K562 (cell line): ENCODE measurements around the gene ADD1. TPM values are rescaled to one million over a fixed set of nuclear protein-coding genes. Genes with fewer than 3 reads are reported as not detected.
A peak's percentile ranks its signal among the peaks of the same experiment; 100 is the strongest.

ENCODE experiments used
- ATAC-seq: fragments of 200-7000 bp; cut with Tn5 transposase; 3 replicates; pipeline ENCODE4 v1.9.1; 2020; ENCODE audit warnings: moderate library complexity
- BruUV-seq: library from RNA; stranded (reverse); fragments of 400-500 nt; replicated peaks from 2 replicates; lab custom pipeline; 2021; lab: Mats Ljungman, UMichigan
- CTCF ChIA-PET: fragments of 300-600 bp; formaldehyde crosslinking; extraction: SDS; loops from one replicate; lab custom pipeline; 2021; ENCODE audit warnings: low intra/inter-chr PET ratio; lab: Yijun Ruan, JAX
- POLR2A ChIA-PET: fragments of 300-600, 350-650 bp; sonication (Branson Sonifier 250); formaldehyde crosslinking; extraction: SDS; loops from one replicate; lab custom pipeline; 2021; ENCODE audit warnings: antibody characterized with exemption, inconsistent platforms; lab: Yijun Ruan, JAX
- DNase-seq, 4 experiments: peaks; one replicate each; pipeline versions ENCODE4 v3.0.0 to v3.0.0-alpha.2; 2011 to 2018; ENCODE audit warnings: low spot score in 3 of 4, mixed read lengths in 3 of 4; ENCODE audit errors: extremely low read depth in 1 of 4
- FAIRE-seq: peaks from 2 replicates; lab custom pipeline; 2011; peaks lifted over from hg19 to GRCh38; lab: Jason Lieb, UNC
- H2AFZ ChIP-seq: 2 replicates; pipeline ENCODE4 v1.6.0; 2011; ENCODE audit warnings: low read depth, low read length, control low read depth, inconsistent platforms
- H3K27ac ChIP-seq: fragments of 200-600 bp; 3 replicates; pipeline ENCODE4 v1.8.0; 2011; ENCODE audit warnings: low read depth, mild to moderate bottlenecking, control low read depth, inconsistent platforms, low read length, moderate library complexity, mixed read lengths; ENCODE audit errors: extremely low read depth
- H3K27me3 ChIP-seq, 2 experiments: fragments of 300-600 bp in 1 of 2; 2 replicates in 1 of 2; 3 replicates in 1 of 2; pipeline versions ENCODE4 v1.6.0 to v1.8.0; 2011; ENCODE audit warnings: inconsistent platforms in 2 of 2, low read length in 2 of 2, mild to moderate bottlenecking in 1 of 2, mixed read lengths in 1 of 2, moderate library complexity in 1 of 2; ENCODE audit not compliant: control insufficient read depth in 2 of 2, insufficient read depth in 2 of 2
- H3K36me3 ChIP-seq: fragments of 300-600 bp; 3 replicates; pipeline ENCODE4 v1.8.0; 2011; ENCODE audit warnings: mild to moderate bottlenecking, low read length, inconsistent platforms; ENCODE audit not compliant: control insufficient read depth, insufficient read depth
- H3K4me1 ChIP-seq, 2 experiments: fragments of 200-600 bp in 1 of 2; replicated peaks in 1 of 2; 2 replicates in 1 of 2; 3 replicates in 1 of 2; pipeline versions ENCODE4 v1.5.1 to v1.8.0; 2011; ENCODE audit warnings: inconsistent platforms in 2 of 2, low read length in 2 of 2, mild to moderate bottlenecking in 1 of 2, mixed read lengths in 1 of 2, moderate library complexity in 1 of 2; ENCODE audit not compliant: control insufficient read depth in 2 of 2, insufficient read depth in 2 of 2
- H3K4me2 ChIP-seq: 2 replicates; pipeline ENCODE4 v1.6.1; 2011; ENCODE audit warnings: low read length, control low read depth, inconsistent platforms, mixed read lengths; ENCODE audit not compliant: insufficient read depth
- H3K4me3 ChIP-seq: fragments of 200-600 bp; sonication (generic), shearing (Covaris generic); 2 replicates; pipeline ENCODE4 v1.5.1; 2016; ENCODE audit warnings: control low read depth, inconsistent platforms
- H3K79me2 ChIP-seq: fragments of 200-600 bp; 3 replicates; pipeline ENCODE4 v1.8.0; 2011; ENCODE audit warnings: low read length, inconsistent platforms; ENCODE audit not compliant: control insufficient read depth, insufficient read depth
- H3K9ac ChIP-seq, 2 experiments: 2 replicates each; pipeline versions ENCODE4 v1.6.0 to v1.6.1; 2011; ENCODE audit warnings: low read depth in 2 of 2, low read length in 2 of 2, control low read depth in 1 of 2, inconsistent platforms in 1 of 2, mild to moderate bottlenecking in 1 of 2, mixed read lengths in 1 of 2; ENCODE audit not compliant: insufficient read depth in 1 of 2
- H3K9me1 ChIP-seq: one replicate; pipeline ENCODE4 v1.6.0; 2011; ENCODE audit warnings: inconsistent platforms, mild to moderate bottlenecking, low read length, moderate library complexity; ENCODE audit not compliant: control insufficient read depth, insufficient read depth
- H3K9me3 ChIP-seq: replicated peaks from 2 replicates; pipeline ENCODE4 v1.5.1; 2011; ENCODE audit warnings: low read depth, low read length, inconsistent platforms; ENCODE audit not compliant: control insufficient read depth, insufficient read depth
- H4K20me1 ChIP-seq: replicated peaks from 2 replicates; pipeline ENCODE4 v1.6.1; 2011; ENCODE audit warnings: low read length, inconsistent platforms, mixed read lengths; ENCODE audit not compliant: control insufficient read depth, insufficient read depth
- DIDO1 ChIP-seq: fragments of 450-650 bp; IDR thresholded peaks from 2 replicates; pipeline ENCODE4 v1.6.1; 2016; ENCODE audit warnings: low read depth, missing biosample characterization, missing genetic modification characterization
- DNMT1 ChIP-seq: fragments of 450-650 bp; IDR thresholded peaks from 2 replicates; pipeline ENCODE4 v1.6.1; 2016; ENCODE audit warnings: antibody characterized with exemption, mild to moderate bottlenecking
- FIP1L1 ChIP-seq: fragments of 200-400 bp; formaldehyde crosslinking; IDR thresholded peaks from 2 replicates; pipeline ENCODE4 v1.6.1; 2018; ENCODE audit warnings: mild to moderate bottlenecking, low read depth, low read length; ENCODE audit not compliant: poor library complexity, severe bottlenecking
- KDM2B ChIP-seq: fragments of 250-450 bp; sonication (Bioruptor Pico); IDR thresholded peaks from 2 replicates; pipeline ENCODE4 v1.8.0; 2021; ENCODE audit warnings: mild to moderate bottlenecking, moderate library complexity
- POLR2G ChIP-seq: fragments of 200-400 bp; formaldehyde crosslinking; IDR thresholded peaks from 2 replicates; pipeline ENCODE4 v1.6.1; 2017; ENCODE audit warnings: low read depth, mild to moderate bottlenecking, antibody characterized with exemption, low read length, moderate library complexity
- TEAD1 ChIP-seq, 2 experiments: fragments of 450-650 bp in 1 of 2; sonication (generic) in 1 of 2; formaldehyde crosslinking; IDR thresholded peaks; 2 replicates each; pipeline versions ENCODE4 v1.4.0 to v1.8.0; 2020 to 2022; ENCODE audit warnings: mild to moderate bottlenecking in 2 of 2, missing genetic modification reagents in 1 of 2
- ZNF121 ChIP-seq: sonication (generic); formaldehyde crosslinking; conservative IDR thresholded peaks from 2 replicates; pipeline ENCODE4 v1.8.0; 2022; ENCODE audit warnings: missing genetic modification reagents
- WGBS: fragments of 100-300 bp; shearing (Covaris generic); methylation state at CpG from one replicate; pipeline ENCODE4 v1.1.6; 2016; ENCODE audit warnings: low coverage, mixed read lengths; ENCODE audit not compliant: insufficient coverage; ENCODE audit errors: missing lambda C conversion rate; 5-methylcytosine and 5-hydroxymethylcytosine counted together
- in situ Hi-C: fragments of 300-500 bp; cut with MboI; formaldehyde crosslinking; loops from 4 replicates; pipeline ENCODE4 v1.15.0; 2018; ENCODE audit warnings: inconsistent platforms, mixed read lengths
- intact Hi-C: fragments of 100-400 bp; cut with micrococcal nuclease; formaldehyde crosslinking; loops from 2 replicates; pipeline ENCODE4 v1.14.2; 2022
- polyA plus RNA-seq, 8 experiments: library from polyadenylated mRNA; depleted of rRNA in 4 of 8; stranded (reverse) in 5 of 8; unstranded in 3 of 8; fragments of >200 nt; fragmentation: Nextera tagmentation in 2 of 8; fragmentation: Illumina TruSeq in 1 of 8; extraction: Ambion mirVana in 2 of 8; extraction: Trizol in 1 of 8; gene quantifications; 2 replicates each; pipeline versions ENCODE4 v1.2.1 to v1.2.3, GENCODE V29; 2011 to 2014; ENCODE audit warnings: inconsistent platforms in 1 of 8, missing spikeins in 1 of 8
- total RNA-seq, 7 experiments: library from RNA; depleted of rRNA in 6 of 7; stranded (reverse); fragments of >200 nt in 6 of 7; fragmentation: Illumina TruSeq in 2 of 7; extraction: Trizol in 2 of 7; gene quantifications; 2 replicates each; pipeline versions ENCODE4 v1.2.1 to v1.2.3, GENCODE V29; 2011 to 2021; ENCODE audit warnings: low replicate concordance in 1 of 7
- TF ChIP-seq, protein P1 (sequence below): fragments of 250-450 bp; sonication (Bioruptor Pico); IDR thresholded peaks from 2 replicates; pipeline ENCODE4 v1.9.0; 2021; ENCODE audit warnings: mild to moderate bottlenecking

The ADD1 gene
- total and polyA plus RNA-seq, 9 of the 15 experiments (the other 6 are each of a cell fraction or from before 2014, with no cell fraction given), result 17.5 to 153 (median 74.0) TPM

DNA sequence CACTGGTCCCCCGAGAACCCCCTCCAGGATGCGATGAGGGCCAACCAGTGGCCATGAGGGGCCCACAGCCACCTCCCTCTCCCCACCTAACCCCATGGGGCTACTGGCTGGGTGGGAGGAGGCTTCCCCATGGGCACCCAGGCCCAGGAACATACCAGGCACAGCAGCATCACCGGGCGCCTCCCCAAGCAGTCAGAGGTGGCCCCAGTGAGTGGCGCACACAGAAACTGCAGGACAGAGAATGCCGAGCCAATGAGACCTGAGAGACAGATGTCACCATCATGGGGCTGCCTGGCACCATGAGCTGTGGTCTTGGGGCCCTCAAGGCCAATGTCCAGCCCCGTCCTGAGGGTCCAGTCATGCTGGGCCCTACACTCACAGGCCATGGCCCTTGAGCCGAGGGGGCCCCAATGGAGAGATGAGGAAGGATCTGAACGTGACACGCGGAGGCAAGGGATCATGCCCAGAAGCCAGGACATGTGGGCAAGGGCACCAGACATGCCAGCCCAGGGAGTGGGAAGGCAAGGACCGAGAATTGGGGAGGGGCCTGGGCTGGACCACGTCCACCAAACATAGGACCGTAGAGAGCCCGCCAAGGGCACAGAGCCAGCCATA, 89.4 kb downstream of the ADD1 start:
- peaks cover 63% of the 10 kb centered on the region; the same call in 2 of the 3 replicates for H3K36me3 ChIP-seq
- H3K9me1 ChIP-seq, result no peaks in the 10 kb centered on the region
- POLR2A ChIA-PET, result no interaction called here
- H4K20me1 ChIP-seq, result peaks cover 18% of the 10 kb centered on the region; the same call in 1 of the 2 replicates
- peak overlapping the region; percentile 12; the same call in 1 of the 2 replicates for H3K4me2 ChIP-seq
- H3K4me1 ChIP-seq, result peaks cover 17 to 67% of the 10 kb centered on the region in 2 experiments; a peak in 4 of 5 replicates
- H3K79me2 ChIP-seq, result peaks cover 28% of the 10 kb centered on the region; the same call in 2 of the 3 replicates
- no peaks in the 10 kb centered on the region for H3K27me3 ChIP-seq
- WGBS, result 95% methylated on average over 11 of the region's 15 CpGs
- H3K4me3 ChIP-seq, result peak overlapping the region; percentile 56; the same call in 1 of the 2 replicates
- intact Hi-C loops, result no loop called here
- H2AFZ ChIP-seq, result no peak overlapping the region
- TF ChIP-seq DIDO1 (tag), result no peak
- TF ChIP-seq KDM2B (CRISPR knock-in tag), result no peak
- no peak for TF ChIP-seq ZNF121
- no peak for TF ChIP-seq DNMT1
- TF ChIP-seq, protein P1, sequence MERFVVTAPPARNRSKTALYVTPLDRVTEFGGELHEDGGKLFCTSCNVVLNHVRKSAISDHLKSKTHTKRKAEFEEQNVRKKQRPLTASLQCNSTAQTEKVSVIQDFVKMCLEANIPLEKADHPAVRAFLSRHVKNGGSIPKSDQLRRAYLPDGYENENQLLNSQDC (CRISPR knock-in tag), result no peak
- 0 out of 4 replicates have a peak, but pooled peaks of 1 of the 2 experiments have one; percentile 23 for TF ChIP-seq TEAD1 (CRISPR knock-in tag; IDR thresholded peaks at IDR 0.05)
- TF ChIP-seq FIP1L1, result peak; percentile 14
- peak; percentile 53 for TF ChIP-seq POLR2G
- H3K9me3 ChIP-seq, result no peaks in the 10 kb centered on the region
- DNase-seq (no peak), ATAC-seq (no peak), FAIRE-seq (no peak)
- CTCF ChIA-PET, result no interaction called here
- peak overlapping the region; percentile 64; the same call in 1 of the 3 replicates for H3K27ac ChIP-seq
- in situ Hi-C loops, result no loop called here
- H3K9ac ChIP-seq, result peak overlapping the region in 1 of 2 experiments; percentile 92; a peak in 2 of 4 replicates
- no TSS peak for BruUV-seq
